WTC11 (cell line): Measurements from ENCODE around the gene ING1.
"Not testable (repeated sequence)": the region's sequence is repeated elsewhere in the genome, so short reads cannot be mapped to it uniquely, and the experiment has no call there.

Experiments used
- CREM ChIP-seq: sonication (generic); formaldehyde crosslinking; IDR thresholded peaks from 2 replicates; pipeline ENCODE4 v1.8.1; 2022; ENCODE audit warnings: mild to moderate bottlenecking, missing genetic modification reagents, moderate library complexity
- CTCF ChIP-seq: fragments of 200-600 bp; IDR thresholded peaks from 2 replicates; pipeline ENCODE4 v1.8.0; 2022; ENCODE audit warnings: antibody characterized with exemption
- ESRRA ChIP-seq: sonication (generic); formaldehyde crosslinking; IDR thresholded peaks from 2 replicates; pipeline ENCODE4 v1.8.1; 2022; ENCODE audit warnings: mild to moderate bottlenecking, missing genetic modification reagents, borderline replicate concordance
- NR3C1 ChIP-seq: sonication (generic); formaldehyde crosslinking; conservative IDR thresholded peaks from 2 replicates; pipeline ENCODE4 v1.8.1; 2023; ENCODE audit warnings: low read depth, mild to moderate bottlenecking, missing genetic modification reagents
- SOX15 ChIP-seq: fragments of 250-450 bp; sonication (Bioruptor Pico); IDR thresholded peaks from 2 replicates; pipeline ENCODE4 v1.9.0; 2021; ENCODE audit warnings: mild to moderate bottlenecking
- TCF7 ChIP-seq: sonication (generic); formaldehyde crosslinking; IDR thresholded peaks from 2 replicates; pipeline ENCODE4 v1.8.0; 2022; ENCODE audit warnings: mild to moderate bottlenecking, low read depth, missing genetic modification reagents, moderate library complexity
- TF ChIP-seq, protein P1 (sequence below): sonication (generic); formaldehyde crosslinking; IDR thresholded peaks from 2 replicates; pipeline ENCODE4 v1.8.0; 2022; ENCODE audit warnings: mild to moderate bottlenecking, missing genetic modification reagents
- TF ChIP-seq, protein P2 (sequence below): sonication (generic); formaldehyde crosslinking; IDR thresholded peaks from 2 replicates; pipeline ENCODE4 v1.8.1; 2023; ENCODE audit warnings: mild to moderate bottlenecking, missing genetic modification reagents, moderate library complexity

GRCh38 chr13:110669814-110670213 lies 43.7 kb upstream of the ING1 start:
- not testable (repeated sequence) for TF ChIP-seq CTCF; NR3C1 (CRISPR knock-in tag); TCF7 (CRISPR knock-in tag); CREM; SOX15 (CRISPR knock-in tag); ESRRA (CRISPR knock-in tag)
- TF ChIP-seq, protein P1, sequence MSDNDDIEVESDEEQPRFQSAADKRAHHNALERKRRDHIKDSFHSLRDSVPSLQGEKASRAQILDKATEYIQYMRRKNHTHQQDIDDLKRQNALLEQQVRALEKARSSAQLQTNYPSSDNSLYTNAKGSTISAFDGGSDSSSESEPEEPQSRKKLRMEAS, result not testable (repeated sequence)
- TF ChIP-seq, protein P2, sequence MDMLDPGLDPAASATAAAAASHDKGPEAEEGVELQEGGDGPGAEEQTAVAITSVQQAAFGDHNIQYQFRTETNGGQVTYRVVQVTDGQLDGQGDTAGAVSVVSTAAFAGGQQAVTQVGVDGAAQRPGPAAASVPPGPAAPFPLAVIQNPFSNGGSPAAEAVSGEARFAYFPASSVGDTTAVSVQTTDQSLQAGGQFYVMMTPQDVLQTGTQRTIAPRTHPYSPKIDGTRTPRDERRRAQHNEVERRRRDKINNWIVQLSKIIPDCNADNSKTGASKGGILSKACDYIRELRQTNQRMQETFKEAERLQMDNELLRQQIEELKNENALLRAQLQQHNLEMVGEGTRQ (CRISPR knock-in tag), result not testable (repeated sequence)
